Calu3 (cell line): ENCODE measurements around the gene FAHD2B. TPM values are rescaled to one million over a fixed set of nuclear protein-coding genes. Genes with fewer than 3 reads are reported as not detected.
"Not testable (repeated sequence)": the region's sequence is repeated elsewhere in the genome, so short reads cannot be mapped to it uniquely, and the experiment has no call there.

Experiments
- BruUV-seq: library from RNA; stranded (reverse); fragments of 400-500 nt; replicated peaks from 2 replicates; lab custom pipeline; 2021; lab: Mats Ljungman, UMichigan
- CTCF ChIA-PET: fragments of 300-600 bp; sonication (Branson Sonifier 250); formaldehyde crosslinking; loops from one replicate; lab custom pipeline; 2022; ENCODE audit warnings: antibody characterized with exemption; lab: Charles Lee
- DNase-seq: peaks from one replicate; pipeline ENCODE4 v3.0.0; 2022
- H3K27ac Mint-ChIP-seq: one replicate; pipeline ENCODE4 v1.8.0; 2022; ENCODE audit warnings: mixed read lengths; ENCODE audit not compliant: unreplicated experiment
- H3K27me3 Mint-ChIP-seq: one replicate; pipeline ENCODE4 v1.8.0; 2022; ENCODE audit warnings: mixed read lengths; ENCODE audit not compliant: unreplicated experiment
- H3K36me3 Mint-ChIP-seq: one replicate; pipeline ENCODE4 v1.8.0; 2022; ENCODE audit warnings: mild to moderate bottlenecking, moderate library complexity, mixed read lengths; ENCODE audit not compliant: insufficient read depth, unreplicated experiment
- H3K4me1 Mint-ChIP-seq: one replicate; pipeline ENCODE4 v1.8.0; 2022; ENCODE audit warnings: mild to moderate bottlenecking, low read depth, mixed read lengths; ENCODE audit not compliant: unreplicated experiment
- H3K4me3 Mint-ChIP-seq: one replicate; pipeline ENCODE4 v1.8.0; 2022; ENCODE audit warnings: mild to moderate bottlenecking, low read depth, moderate library complexity, mixed read lengths; ENCODE audit not compliant: unreplicated experiment
- H3K9me3 Mint-ChIP-seq: one replicate; pipeline ENCODE4 v1.8.0; 2022; ENCODE audit warnings: low read depth, mixed read lengths; ENCODE audit not compliant: unreplicated experiment
- intact Hi-C: fragments of 100-400 bp; cut with micrococcal nuclease; formaldehyde crosslinking; loops from one replicate; pipeline ENCODE4 v1.10.0; 2022; ENCODE audit not compliant: unreplicated experiment
- total RNA-seq: library from RNA; stranded (reverse); gene quantifications from 2 replicates; pipeline ENCODE4 v1.2.3, GENCODE V29; 2022
- TF ChIP-seq, protein P1 (sequence below): fragments of 200-600 bp; IDR thresholded peaks from one replicate; pipeline ENCODE4 v1.8.0; 2022; ENCODE audit warnings: antibody characterized with exemption; ENCODE audit not compliant: unreplicated experiment

Gene FAHD2B
- total RNA-seq, 1 experiment from 2014 or later, result 12.6 TPM

DNA sequence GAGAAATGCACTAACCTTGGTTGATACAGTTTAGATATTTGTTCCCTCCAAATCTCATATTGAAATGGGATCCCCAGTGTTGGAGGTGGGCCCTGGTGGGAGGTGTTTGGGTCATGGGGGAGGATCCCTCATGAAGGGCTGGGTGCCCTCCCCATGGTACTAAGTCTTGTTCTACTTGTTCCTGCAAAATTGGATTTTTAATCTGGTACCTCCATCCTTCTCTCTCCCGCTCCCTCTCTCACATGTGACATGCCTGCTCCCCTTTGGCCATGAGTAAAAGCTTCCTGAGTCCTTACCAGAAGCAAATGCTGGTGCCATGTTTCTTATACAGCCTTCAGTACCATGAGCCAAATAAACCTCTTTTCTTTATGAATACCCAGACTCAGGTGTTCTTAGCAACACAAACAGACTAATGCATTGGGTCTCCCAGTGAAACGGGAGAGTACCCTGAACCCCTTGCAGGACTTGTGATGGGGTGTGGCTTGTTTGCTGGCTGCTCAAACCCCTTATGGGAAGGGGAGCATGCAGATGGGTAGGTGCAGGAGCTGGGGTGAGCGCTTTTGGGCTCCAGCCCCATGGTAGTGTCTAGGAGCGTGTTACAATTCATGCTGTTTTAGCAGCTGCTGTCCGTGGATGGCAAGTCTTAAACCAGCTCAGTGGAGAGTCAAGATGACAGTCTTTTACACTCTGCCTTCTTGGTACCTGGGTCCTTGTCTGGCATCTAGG is 27.2 kb downstream of the FAHD2B start:
- Mint-ChIP-seq H3K4me1 (no peaks in the 10 kb centered on the region), H3K4me3 (no peak overlapping the region), H3K27ac (no peak overlapping the region), H3K9me3 (no peaks in the 10 kb centered on the region), H3K27me3 (peaks cover 63% of the 10 kb centered on the region), H3K36me3 (no peaks in the 10 kb centered on the region)
- no TSS peak for BruUV-seq
- TF ChIP-seq, protein P1, sequence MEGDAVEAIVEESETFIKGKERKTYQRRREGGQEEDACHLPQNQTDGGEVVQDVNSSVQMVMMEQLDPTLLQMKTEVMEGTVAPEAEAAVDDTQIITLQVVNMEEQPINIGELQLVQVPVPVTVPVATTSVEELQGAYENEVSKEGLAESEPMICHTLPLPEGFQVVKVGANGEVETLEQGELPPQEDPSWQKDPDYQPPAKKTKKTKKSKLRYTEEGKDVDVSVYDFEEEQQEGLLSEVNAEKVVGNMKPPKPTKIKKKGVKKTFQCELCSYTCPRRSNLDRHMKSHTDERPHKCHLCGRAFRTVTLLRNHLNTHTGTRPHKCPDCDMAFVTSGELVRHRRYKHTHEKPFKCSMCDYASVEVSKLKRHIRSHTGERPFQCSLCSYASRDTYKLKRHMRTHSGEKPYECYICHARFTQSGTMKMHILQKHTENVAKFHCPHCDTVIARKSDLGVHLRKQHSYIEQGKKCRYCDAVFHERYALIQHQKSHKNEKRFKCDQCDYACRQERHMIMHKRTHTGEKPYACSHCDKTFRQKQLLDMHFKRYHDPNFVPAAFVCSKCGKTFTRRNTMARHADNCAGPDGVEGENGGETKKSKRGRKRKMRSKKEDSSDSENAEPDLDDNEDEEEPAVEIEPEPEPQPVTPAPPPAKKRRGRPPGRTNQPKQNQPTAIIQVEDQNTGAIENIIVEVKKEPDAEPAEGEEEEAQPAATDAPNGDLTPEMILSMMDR, result no peak
- intact Hi-C loops, result no loop called here
- CTCF ChIA-PET, result no interaction called here
- no peak for DNase-seq

- not testable (repeated sequence) for H3K27ac Mint-ChIP-seq
Measured at GRCh38 chr2:97066030-97066429, 28.7 kb downstream of the FAHD2B start.

DNA sequence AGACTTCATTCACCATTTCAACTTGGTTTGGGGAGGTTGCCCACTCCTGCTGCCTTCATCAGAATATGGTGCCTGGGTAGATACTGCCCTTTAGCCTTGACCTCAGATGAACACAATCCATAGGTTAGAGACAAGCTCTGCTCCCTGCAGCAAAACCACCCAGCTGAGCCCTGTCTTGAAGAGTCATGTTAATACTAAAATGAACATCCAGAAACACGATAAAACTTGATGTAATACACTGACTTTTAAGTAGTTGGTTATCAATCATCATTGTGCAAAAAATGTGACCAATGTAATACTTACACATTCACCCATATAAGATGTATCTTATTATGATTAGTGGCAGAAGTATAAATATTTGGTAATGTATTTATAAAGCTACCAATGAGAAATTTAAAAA is 32.7 kb downstream of the FAHD2B start:
- H3K27ac Mint-ChIP-seq, H3K4me1 Mint-ChIP-seq, intact Hi-C loops, BruUV-seq, H3K36me3 Mint-ChIP-seq, H3K9me3 Mint-ChIP-seq, H3K4me3 Mint-ChIP-seq, CTCF ChIA-PET, DNase-seq: not testable (repeated sequence)
- peaks cover 69% of the 10 kb centered on the region for H3K27me3 Mint-ChIP-seq

More at GRCh38 chr2:97066030-97066429, 28.7 kb downstream of the FAHD2B start:
- intact Hi-C loops, BruUV-seq, H3K4me3 Mint-ChIP-seq, H3K36me3 Mint-ChIP-seq, H3K4me1 Mint-ChIP-seq, H3K9me3 Mint-ChIP-seq, DNase-seq, CTCF ChIA-PET: not testable (repeated sequence)
- peaks cover 64% of the 10 kb centered on the region for H3K27me3 Mint-ChIP-seq

- BruUV-seq, DNase-seq, H3K4me3 Mint-ChIP-seq, intact Hi-C loops, H3K4me1 Mint-ChIP-seq, H3K36me3 Mint-ChIP-seq, H3K27ac Mint-ChIP-seq, CTCF ChIA-PET, H3K9me3 Mint-ChIP-seq: not testable (repeated sequence)
- H3K27me3 Mint-ChIP-seq, result peaks cover 77% of the 10 kb centered on the region
Measured at GRCh38 chr2:97059782-97060181, 34.9 kb downstream of the FAHD2B start.

DNA sequence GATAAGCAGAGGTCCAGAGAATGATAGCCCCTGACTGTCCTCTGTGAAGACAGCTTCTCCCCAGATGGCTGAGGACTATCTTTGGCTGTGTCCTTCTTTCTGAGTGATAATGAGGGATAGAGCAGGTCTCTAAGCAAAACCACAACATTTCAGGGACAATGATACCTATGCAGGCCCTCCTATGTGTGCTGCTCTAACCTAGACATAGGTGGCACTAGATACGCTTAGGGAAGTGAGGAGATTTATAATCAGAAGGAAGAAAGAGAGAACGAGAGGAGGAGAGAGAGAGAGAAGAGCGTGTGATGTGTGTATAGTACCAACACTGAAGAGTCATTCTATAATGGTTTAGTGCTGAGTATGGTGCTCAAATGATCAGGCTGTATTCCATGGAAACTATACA is 38.5 kb downstream of the FAHD2B start:
- H3K36me3 Mint-ChIP-seq, H3K4me1 Mint-ChIP-seq, H3K4me3 Mint-ChIP-seq, H3K27ac Mint-ChIP-seq, CTCF ChIA-PET, intact Hi-C loops, DNase-seq, BruUV-seq, H3K9me3 Mint-ChIP-seq: not testable (repeated sequence)
- peaks cover 60% of the 10 kb centered on the region for H3K27me3 Mint-ChIP-seq

DNA sequence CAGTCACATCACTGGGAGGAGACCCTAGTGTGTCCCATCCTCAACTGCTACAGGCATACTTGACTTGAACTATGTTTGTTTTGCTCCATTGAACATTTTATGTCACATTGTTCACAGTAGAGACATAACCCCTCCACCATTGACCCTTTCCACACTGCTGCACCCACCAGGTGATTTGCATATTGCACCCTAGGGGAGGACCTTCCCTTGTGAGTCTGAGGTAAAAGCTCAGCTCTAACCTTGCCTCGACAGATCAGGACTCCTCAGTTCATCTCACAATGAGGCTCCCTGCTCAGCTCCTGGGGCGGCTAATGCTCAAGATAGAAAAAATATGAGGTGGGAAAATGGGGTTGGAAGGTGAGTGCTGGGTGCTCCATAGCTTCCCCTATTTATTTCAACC is 44.6 kb downstream of the FAHD2B start:
- H3K36me3 Mint-ChIP-seq, BruUV-seq, DNase-seq, CTCF ChIA-PET, H3K27ac Mint-ChIP-seq, H3K9me3 Mint-ChIP-seq, intact Hi-C loops, H3K4me3 Mint-ChIP-seq, H3K4me1 Mint-ChIP-seq: not testable (repeated sequence)
- peaks cover 42% of the 10 kb centered on the region for H3K27me3 Mint-ChIP-seq

DNA sequence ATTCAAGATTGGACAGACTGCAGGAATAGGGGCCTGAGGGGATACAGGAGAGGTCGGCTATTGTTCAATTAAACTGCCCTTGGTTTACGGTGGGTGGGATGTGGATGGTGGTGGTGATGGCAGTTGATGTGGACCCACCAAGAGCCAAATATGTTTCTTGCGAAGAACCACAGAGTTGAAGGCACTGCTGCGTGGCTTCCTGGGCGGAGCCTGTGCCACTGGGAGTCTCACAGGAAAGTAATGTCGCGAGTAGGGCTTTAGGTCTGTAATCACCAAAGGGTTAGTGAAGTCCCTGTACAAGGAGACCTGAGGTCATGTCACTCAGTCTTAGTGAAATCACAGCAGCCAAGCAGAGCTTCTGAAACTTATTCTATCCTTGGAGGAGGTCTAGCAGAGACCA is 46.2 kb downstream of the FAHD2B start:
- DNase-seq, H3K36me3 Mint-ChIP-seq, H3K9me3 Mint-ChIP-seq, H3K4me3 Mint-ChIP-seq, BruUV-seq, CTCF ChIA-PET, H3K27ac Mint-ChIP-seq, intact Hi-C loops, H3K4me1 Mint-ChIP-seq: not testable (repeated sequence)
- peaks cover 53% of the 10 kb centered on the region for H3K27me3 Mint-ChIP-seq

- CTCF ChIA-PET, result not testable (repeated sequence)
Measured at GRCh38 chr2:97046676-97047075, 48.0 kb downstream of the FAHD2B start.

GRCh38 chr2:97045895-97046499 is 48.7 kb downstream of the FAHD2B start:
- H3K36me3 Mint-ChIP-seq, H3K4me1 Mint-ChIP-seq, H3K27ac Mint-ChIP-seq, CTCF ChIA-PET, DNase-seq, H3K4me3 Mint-ChIP-seq, H3K9me3 Mint-ChIP-seq, intact Hi-C loops, BruUV-seq: not testable (repeated sequence)
- H3K27me3 Mint-ChIP-seq, result peaks cover 65% of the 10 kb centered on the region

More at GRCh38 chr2:97046676-97047075, 48.0 kb downstream of the FAHD2B start:
- H3K4me1 Mint-ChIP-seq, H3K4me3 Mint-ChIP-seq, H3K27ac Mint-ChIP-seq, H3K36me3 Mint-ChIP-seq, intact Hi-C loops, BruUV-seq, H3K9me3 Mint-ChIP-seq, DNase-seq: not testable (repeated sequence)
- H3K27me3 Mint-ChIP-seq, result peaks cover 65% of the 10 kb centered on the region
